Stomach (tissue), 4 donors: ENCODE measurements around the gene PARD3.

Experiments
- CTCF ChIP-seq, 7 experiments: fragments of 450-650 bp in 4 of 7; fragments of 200-600 bp in 3 of 7; sonication (generic) in 3 of 7; IDR thresholded peaks; one replicate each; pipeline ENCODE4 v1.5.1; 2016 to 2019; ENCODE audit warnings: antibody characterized with exemption in 7 of 7, control low read depth in 2 of 7, mild to moderate bottlenecking in 1 of 7
- EP300 ChIP-seq: sonication (generic); formaldehyde crosslinking; IDR thresholded peaks from one replicate; pipeline ENCODE4 v1.6.1; 2017; ENCODE audit warnings: antibody characterized with exemption
- POLR2A ChIP-seq, 4 donors: fragments of 450-650 bp; IDR thresholded peaks; one replicate each; pipeline ENCODE4 v1.6.1; 2016; ENCODE audit warnings: antibody characterized with exemption in 4 of 4, control low read depth in 2 of 4, mild to moderate bottlenecking in 1 of 4, moderate library complexity in 1 of 4
- POLR2AphosphoS5 ChIP-seq, 3 donors: sonication (generic); formaldehyde crosslinking; IDR thresholded peaks; one replicate each; pipeline ENCODE4 v1.6.1; 2016; ENCODE audit warnings: antibody characterized with exemption in 3 of 3

GRCh38 chr10:34669079-34669478, 146.0 kb downstream of the PARD3 start:
- no peak for TF ChIP-seq CTCF (IDR thresholded peaks at IDR 0.05)
- no peak for TF ChIP-seq POLR2A (IDR thresholded peaks at IDR 0.05)
- no peak for TF ChIP-seq POLR2AphosphoS5 (IDR thresholded peaks at IDR 0.05)
- no peak for TF ChIP-seq EP300
